GM10248 (cell line): ENCODE results near the gene PLA1A.
"Not testable (repeated sequence)": the region's sequence is repeated elsewhere in the genome, so short reads cannot be mapped to it uniquely, and the experiment has no call there.

ENCODE experiments used
- CTCF ChIA-PET: fragments of 300-600 bp; sonication (Branson Sonifier 250); formaldehyde crosslinking; extraction: SDS; loops from one replicate; lab custom pipeline; 2021; ENCODE audit warnings: antibody characterized with exemption; lab: Yijun Ruan, JAX
- POLR2A ChIA-PET: fragments of 350-650 bp; sonication (Branson Sonifier 250); formaldehyde crosslinking; extraction: SDS; loops from one replicate; lab custom pipeline; 2020; ENCODE audit warnings: antibody characterized with exemption; lab: Yijun Ruan, JAX
- DNase-seq: peaks from one replicate; pipeline ENCODE4 v3.0.0; 2012; ENCODE audit errors: extremely low spot score
- TF ChIP-seq, protein P1 (sequence below): IDR thresholded peaks from 2 replicates; pipeline ENCODE4 v1.5.1; 2012; ENCODE audit warnings: mild to moderate bottlenecking, low read depth; ENCODE audit errors: extremely low read depth, missing control alignments, control extremely low read depth

PLA1A gene, protein sequence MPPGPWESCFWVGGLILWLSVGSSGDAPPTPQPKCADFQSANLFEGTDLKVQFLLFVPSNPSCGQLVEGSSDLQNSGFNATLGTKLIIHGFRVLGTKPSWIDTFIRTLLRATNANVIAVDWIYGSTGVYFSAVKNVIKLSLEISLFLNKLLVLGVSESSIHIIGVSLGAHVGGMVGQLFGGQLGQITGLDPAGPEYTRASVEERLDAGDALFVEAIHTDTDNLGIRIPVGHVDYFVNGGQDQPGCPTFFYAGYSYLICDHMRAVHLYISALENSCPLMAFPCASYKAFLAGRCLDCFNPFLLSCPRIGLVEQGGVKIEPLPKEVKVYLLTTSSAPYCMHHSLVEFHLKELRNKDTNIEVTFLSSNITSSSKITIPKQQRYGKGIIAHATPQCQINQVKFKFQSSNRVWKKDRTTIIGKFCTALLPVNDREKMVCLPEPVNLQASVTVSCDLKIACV

DNA sequence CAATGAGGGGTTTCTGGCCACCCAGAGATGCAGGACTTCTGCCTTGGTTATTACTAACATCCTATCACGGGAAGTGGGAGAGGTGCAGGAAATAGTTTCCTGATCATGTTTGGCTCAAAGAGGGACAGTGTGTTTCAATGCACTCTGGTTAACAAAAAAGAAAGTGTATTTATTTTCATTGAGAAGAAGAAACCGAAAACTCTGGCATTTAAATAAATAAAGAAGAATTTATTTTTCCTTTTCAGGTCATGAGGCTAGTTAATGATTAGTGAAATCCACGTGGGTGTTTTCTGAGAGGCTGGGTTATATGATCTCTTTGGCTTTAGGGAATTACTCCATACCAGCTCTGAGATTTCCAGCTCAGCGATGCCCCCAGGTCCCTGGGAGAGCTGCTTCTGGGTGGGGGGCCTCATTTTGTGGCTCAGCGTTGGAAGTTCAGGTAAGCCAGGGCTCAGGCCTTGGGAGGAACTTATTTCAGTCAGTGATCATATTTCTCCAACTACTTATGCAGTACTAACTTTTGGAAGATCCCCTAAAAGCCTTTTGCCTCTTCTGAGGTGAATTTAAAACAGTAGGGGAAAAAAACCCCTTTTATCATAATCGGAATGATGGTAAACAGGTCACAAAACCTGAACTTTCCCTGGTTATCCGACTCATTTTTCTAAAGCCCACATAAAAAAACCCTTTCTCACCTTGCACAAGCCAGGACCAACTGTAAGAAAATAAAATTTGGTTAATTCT, at the start of gene PLA1A:
Gene PLA1A, plus strand, starts transcription at position 338 of the 741 bp plus-strand sequence. Its CDS starts 29 bp downstream, at position 367.
- TF ChIP-seq, protein P1, sequence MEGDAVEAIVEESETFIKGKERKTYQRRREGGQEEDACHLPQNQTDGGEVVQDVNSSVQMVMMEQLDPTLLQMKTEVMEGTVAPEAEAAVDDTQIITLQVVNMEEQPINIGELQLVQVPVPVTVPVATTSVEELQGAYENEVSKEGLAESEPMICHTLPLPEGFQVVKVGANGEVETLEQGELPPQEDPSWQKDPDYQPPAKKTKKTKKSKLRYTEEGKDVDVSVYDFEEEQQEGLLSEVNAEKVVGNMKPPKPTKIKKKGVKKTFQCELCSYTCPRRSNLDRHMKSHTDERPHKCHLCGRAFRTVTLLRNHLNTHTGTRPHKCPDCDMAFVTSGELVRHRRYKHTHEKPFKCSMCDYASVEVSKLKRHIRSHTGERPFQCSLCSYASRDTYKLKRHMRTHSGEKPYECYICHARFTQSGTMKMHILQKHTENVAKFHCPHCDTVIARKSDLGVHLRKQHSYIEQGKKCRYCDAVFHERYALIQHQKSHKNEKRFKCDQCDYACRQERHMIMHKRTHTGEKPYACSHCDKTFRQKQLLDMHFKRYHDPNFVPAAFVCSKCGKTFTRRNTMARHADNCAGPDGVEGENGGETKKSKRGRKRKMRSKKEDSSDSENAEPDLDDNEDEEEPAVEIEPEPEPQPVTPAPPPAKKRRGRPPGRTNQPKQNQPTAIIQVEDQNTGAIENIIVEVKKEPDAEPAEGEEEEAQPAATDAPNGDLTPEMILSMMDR: no peak
- DNase-seq: no peak
- ChIA-PET POLR2A (no interaction called here), CTCF (interaction anchor here (1.0 to 6.3 kb wide), 3 partner anchors 7 to 79 kb away, joined by 3 to 63 read pairs (median 8); partner anchors contain the start of gene COX17)

DNA sequence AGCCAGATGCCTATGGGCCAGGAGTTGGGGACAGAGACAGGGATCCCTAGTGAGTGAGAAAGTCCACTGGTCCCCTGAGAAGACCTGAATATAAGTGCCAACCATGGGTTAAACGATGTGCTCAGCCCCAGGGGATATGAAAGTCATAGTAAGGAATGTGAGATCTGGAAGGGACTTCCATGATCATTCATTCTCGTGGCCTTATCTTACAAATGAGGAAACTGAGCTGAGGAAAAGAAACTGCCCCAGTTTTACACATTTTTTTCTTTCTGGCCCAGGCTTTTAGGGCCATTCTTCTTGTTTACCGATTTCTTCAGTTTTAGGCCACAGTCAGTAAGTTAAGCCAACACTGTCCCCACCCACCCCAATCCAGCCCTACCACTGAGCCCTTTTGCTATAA, 49.3 kb upstream of the PLA1A start:
- TF ChIP-seq, protein P1: no peak
- ChIA-PET POLR2A (no interaction called here), CTCF (interaction anchor here (1.3 kb wide), 1 partner anchor 9 kb away, joined by 3 read pairs; no protein-coding TSS in a partner anchor)
- no peak for DNase-seq

DNA sequence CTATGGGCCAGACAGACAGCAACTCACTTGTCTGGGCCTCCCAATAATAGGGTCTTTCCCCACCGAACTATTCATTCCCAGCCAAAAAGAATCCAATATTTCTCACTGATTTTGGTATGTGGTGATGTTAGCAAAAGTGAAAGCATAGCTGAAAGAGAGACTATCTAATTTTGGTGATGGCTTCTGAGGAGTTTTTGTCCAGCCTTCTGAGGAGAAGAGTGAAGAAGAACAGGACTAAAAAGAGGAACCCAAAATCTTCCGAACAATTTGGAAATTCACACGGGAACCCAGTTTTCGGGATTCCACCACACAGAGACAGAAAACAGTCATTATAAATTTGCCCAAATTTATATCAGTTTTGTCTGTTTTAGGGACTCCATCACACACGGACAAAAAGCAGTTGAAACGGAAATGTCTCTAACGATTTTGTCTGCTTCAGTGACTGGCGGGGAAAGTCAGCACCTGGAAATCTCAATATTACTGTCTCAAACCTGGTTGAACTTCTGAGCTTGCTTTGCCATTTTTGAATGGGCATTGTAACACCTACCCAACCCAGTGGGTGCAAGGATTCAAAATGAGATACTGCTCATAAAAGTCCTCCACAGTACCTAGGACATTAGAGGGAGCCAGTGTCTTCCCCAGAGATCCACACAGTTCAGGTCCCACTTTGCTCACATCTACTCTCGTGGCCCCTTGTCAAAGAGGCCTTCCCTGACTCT, 47.3 kb upstream of the PLA1A start:
- DNase-seq: no peak
- POLR2A ChIA-PET: interaction anchor here (0.6 to 1.4 kb wide), 3 partner anchors 12 to 448 kb away, joined by 3 to 10 read pairs (median 5); no protein-coding TSS in a partner anchor
- TF ChIP-seq, protein P1: no peak
- CTCF ChIA-PET: interaction anchor here (0.6 to 2.6 kb wide), 9 partner anchors 8 to 129 kb away, joined by 3 to 20 read pairs (median 3); partner anchors contain the start of genes CD80 and COX17

DNA sequence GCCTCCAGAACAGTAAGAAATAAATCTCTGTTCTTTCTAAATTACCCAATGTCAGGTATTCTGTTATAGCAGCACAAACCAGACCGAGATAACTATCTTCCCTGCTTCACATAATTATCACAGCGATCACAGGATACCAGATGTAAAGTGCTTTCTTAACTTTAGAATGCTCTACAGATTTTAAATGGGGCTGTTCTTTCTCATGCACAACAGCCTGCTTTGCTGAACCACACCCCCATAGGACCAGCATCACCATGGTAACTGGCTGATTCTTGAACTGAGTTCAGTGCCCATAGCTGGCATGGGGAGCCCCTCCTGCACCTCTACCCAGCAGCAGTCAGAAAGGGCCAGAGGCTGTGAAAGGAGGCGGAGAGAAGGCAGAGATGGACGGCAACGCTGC, 46.1 kb upstream of the PLA1A start:
- TF ChIP-seq, protein P1: no peak
- ChIA-PET POLR2A (interaction anchor here (0.6 to 0.9 kb wide), 3 partner anchors 58 to 87 kb away, joined by 5 to 6 read pairs (median 6); no protein-coding TSS in a partner anchor), CTCF (interaction anchor here (0.8 to 2.6 kb wide), 4 partner anchors 8 to 69 kb away, joined by 3 to 20 read pairs (median 5); partner anchors contain the start of gene CD80)
- DNase-seq: no peak

DNA sequence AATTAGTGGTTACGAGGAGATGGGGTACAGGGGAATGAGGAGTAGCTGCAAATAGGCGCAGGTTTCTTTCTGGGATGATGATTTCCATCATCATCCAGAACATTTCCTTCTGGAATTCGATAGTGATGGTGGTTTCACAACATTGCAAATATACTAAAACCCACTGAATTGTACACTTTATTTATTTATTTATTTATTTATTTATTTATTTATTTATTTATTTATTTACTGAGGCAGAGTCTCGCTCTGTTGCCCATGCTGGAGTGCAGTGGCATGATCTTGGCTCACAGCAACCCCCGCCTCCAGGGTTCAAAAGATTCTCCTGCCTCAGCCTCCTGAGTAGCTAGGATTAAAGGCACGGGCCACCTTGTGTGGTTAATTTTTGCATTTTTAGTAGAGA, 44.8 kb upstream of the PLA1A start:
- CTCF ChIA-PET: interaction anchor here (0.7 to 1.2 kb wide), 2 partner anchors 98 to 128 kb away, joined by 3 read pairs; no protein-coding TSS in a partner anchor
- not testable (repeated sequence) for DNase-seq
- POLR2A ChIA-PET: interaction anchor here (1.3 kb wide), 1 partner anchor 29 kb away, joined by 3 read pairs; no protein-coding TSS in a partner anchor

DNA sequence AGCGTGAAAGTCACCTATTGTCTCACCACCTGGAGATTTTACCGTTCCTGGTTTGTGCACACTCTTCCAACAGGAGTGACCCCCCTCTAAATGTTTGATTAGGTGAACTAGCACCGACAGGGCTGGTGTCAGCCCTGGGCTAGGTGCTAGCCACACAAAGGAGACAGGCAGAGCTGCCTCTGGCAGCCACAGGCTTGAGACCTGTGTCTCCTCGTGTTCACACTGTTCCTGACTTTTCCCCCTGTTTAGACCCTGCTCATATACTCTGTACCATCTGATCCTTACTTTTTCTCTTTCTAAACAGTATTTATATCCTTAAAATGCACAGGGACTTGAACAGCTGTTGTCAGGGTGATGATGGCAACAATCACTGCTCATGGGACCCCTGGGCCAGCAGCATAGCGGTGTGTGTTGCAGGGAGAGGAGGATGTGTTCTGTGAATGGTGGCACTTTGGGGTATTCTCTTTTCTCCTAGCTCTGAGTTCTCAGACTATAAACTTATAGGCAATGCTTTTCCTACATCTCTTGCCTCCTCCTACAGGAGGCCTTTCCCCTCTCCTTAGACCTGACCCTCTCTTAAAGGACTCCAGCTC, 43.8 kb upstream of the PLA1A start:
- TF ChIP-seq, protein P1: no peak
- POLR2A ChIA-PET: interaction anchor here (0.6 to 1.0 kb wide), 2 partner anchors 53 to 59 kb away, joined by 3 read pairs; no protein-coding TSS in a partner anchor
- no peak for DNase-seq
- CTCF ChIA-PET: interaction anchor here (0.9 to 1.2 kb wide), 2 partner anchors 11 to 127 kb away, joined by 3 to 4 read pairs; no protein-coding TSS in a partner anchor
